Left kidney (tissue), 2 donors: Measurements from ENCODE around the gene ERGIC1. TPM values are rescaled to one million over a fixed set of nuclear protein-coding genes. Genes with fewer than 3 reads are reported as not detected.
A peak's percentile ranks its signal among the peaks of the same experiment; 100 is the strongest.

ENCODE experiments used
- DNase-seq: peaks from one replicate; pipeline ENCODE4 v3.0.0-alpha.2; 2013
- polyA plus RNA-seq: library from polyadenylated mRNA; unstranded; fragments of 120-200 nt; gene quantifications from one replicate; pipeline ENCODE4 v1.2.1, GENCODE V29; 2013; ENCODE audit not compliant: insufficient read length

Gene ERGIC1
- polyA plus RNA-seq, 1 donor, result 122 TPM

DNA sequence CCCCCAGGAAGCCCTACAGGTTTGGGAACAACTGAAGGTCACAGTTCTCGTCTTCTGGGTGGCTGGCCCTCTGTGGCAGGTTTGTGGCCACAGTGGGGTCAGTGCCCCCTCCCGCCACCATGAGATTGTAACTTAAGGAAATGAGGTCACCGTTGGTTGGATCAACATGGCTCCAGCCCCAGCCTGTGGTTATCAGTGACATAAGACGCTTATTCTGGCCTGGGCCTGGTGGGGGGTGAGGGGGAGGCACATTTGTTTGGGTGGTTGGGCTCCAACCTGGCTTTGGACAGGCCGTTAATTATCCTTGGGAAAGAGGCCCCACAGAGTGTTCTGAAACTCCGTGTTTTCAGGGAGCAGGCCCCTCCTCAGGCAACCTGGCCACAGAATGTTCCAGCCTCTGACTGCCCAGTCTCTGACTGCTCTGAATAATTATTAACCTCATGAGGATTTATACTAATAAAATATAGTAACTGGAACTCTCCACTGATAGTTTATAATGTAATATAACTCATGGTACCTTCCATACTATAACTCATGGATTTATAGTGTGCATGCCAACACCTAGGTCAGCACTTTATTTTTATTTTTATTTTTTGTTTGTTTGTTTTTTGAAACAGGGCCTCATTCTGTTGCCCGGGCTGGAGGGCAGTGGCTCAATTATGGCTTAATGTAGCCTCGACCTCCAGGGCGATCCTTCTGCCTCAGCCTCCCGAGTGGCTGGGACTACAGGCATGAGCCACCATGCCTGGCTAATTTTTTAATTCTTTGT is 67.1 kb downstream of the ERGIC1 start:
- DNase-seq, result peak; percentile 72

DNA sequence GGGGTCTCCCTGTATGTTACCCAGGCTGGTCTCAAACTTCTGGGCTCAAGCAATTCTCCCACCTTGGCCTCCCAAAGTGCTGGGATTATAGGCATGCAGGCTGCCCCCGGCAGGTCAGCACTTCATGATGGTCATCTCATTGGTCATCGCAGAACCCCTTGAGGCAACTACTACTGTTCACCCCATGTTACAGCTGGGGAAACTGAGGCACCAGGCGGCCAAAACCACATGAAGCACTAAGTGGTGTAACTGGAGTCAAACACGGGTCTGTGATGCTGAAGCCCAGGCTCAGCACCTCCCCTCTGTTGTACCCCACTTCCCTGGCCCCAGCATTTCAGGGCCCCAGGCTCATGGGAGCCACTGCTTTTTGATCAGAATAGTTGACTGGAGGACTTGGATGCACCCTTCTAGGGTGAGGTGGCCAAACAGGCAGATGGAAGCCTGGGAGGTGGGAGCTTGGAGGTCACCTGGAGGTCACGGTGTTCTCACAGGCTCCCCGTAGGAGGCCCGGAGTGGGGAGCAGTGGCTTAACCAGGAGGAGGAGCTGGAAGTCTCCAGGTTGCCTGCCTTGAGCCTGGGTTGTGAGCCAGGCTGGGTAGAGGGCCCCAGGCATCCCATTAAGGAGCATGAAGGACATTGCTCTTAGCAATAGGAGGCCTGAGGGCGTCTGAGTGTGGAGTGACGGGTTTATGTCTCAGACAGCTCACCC is 67.9 kb downstream of the ERGIC1 start:
- no peak for DNase-seq

DNA sequence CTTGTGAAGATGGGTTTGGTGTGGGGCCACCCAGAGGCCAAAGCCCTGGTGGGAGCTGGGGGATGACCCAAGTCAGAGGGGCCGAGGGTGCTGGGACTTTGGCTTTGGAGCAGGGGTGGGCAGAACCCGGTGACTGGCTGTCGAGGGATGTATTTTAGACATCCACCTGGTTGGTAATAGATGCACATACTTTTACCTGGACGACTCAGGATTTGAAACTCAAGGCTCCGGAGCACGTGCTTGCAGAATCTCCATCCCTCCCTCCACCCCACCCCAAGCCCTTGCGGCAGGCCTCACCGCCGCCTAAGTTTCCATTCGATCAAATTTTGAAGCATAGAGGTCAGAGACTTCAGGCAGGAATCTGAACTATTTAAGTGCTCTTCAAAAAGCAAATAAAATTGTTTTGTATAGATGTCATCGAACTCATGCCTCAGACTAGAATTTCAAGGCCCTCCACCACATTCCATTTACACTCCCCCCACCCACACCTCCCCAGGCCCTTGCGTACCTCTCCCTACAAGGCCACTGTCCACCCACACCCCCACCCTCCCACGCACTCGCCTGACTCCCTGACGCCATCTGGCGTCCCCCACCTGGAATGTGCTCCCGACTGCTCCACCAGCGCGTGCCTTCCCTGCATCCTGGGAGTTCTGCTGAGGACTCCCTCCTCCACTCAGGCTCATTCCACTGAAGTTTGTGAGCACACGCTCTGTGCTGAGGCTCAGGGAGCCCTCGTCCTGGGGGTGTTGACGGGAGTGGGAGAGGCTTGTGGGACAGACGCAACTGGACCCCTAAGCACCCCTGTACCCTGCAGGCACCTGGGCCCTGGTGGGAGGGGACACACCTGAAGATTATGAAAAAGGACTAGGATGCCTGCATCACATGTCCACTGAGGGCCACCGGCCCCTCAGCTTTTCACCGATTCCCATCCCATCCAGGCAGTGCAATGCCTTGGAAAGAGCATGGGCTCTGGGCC is 68.7 kb downstream of the ERGIC1 start:
- peak; percentile 73 for DNase-seq

DNA sequence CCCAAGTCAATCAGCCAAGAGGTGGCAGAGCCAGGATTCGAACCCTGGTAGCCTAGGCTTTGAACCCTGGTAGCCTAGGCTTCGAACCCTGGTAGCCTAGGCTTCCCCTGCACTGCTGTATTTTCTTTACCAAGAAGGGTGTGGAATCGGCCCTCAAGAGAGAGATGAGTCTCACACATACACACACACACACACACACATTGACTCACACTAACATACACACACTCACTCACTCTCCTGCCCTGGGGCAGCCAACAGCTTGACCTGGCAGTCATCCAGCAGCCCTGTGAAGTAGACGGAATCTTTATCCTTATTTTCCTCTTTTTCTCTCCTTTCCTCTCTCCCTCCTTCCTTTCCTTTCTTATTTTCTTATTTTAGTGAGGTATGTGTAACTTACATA is 69.7 kb downstream of the ERGIC1 start:
- DNase-seq, result no peak

DNA sequence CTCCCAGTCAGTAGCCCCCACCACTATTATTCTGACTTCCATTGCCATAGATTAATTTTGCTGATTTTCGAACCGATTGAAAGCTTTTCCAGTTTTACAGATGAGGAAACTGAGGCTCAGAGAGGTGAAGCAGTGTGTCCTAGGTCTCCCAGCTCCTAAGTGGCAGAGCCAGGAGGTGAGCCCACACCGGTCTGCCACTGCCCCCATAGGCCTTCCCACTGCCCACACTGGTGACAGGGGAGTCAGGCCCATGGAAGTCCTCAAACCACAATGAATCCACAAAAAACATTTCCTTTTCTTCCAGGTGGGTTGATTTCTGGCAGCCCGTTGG is 70.2 kb downstream of the ERGIC1 start:
- DNase-seq, result no peak

DNA sequence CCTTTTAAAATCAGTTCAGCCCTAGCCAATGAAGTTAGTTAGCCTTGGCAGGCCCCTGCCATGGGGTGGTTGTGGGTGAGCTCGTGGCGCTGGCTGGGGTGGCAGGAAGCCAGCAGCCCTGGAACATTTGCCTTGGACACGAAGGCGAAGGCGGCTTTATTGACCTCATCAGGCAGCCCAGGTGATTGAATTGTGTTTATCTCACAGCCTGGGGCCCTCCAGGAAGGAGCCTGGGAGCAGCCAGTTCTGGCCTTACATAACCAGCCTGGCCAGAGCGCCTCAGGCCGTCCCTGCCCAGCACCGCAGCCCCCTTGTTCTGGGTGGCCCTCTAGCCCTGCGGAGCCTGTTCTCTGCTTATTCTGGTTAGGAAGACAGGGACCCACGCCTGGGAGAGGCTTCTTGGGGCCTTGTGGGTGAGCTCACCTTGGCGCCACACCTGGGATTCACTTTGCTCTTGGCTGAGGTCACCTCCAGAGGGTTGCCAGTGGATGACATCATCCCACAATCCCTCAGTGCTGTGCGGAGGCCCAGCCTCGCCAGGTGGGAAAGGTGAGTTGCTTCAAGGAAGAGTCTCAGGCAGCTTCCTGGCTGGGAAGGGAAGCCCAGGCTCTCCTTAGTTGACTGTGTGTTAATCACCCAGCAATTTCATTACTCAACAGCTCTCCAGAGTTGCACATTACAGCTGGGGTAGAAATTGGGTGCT is 70.7 kb downstream of the ERGIC1 start:
- DNase-seq, result no peak

DNA sequence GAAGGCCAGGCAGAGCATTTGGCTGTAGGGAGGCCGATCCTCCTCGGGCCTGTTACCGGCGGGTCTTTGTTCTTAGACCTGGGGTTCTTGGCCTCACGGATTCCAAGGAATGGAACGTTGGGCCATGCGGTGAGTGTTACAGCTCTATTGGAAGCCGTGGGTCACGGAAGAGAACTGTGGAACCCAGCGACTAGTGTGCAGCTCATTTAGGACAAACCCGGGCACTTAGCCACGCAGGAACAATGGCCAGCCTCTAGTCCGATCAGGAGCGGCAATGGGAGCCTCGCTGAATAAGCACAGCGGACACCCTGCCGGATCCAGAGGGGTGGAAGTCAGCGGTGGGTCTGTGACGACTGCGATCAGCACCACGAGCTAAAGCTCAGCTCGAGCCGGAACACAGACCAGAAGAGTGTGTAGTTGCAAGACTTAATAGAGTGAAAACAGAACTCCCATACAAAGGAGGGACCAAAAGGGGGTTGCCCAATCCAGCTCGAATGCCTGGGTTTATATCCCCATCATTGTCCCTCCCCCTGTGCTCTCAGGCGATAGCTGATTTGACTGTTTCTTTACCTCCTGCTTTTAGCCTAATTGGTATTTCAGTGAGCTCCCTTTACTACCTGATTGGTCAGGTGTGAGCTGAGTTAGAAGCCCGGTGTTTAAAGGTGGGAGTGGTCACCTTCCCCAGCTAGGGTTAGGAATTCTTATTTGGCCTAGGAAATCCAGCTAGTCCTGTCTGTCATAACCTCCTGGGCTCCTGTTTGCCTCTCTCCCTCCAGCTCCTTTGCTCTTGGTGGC is 71.5 kb downstream of the ERGIC1 start:
- DNase-seq, result no peak

DNA sequence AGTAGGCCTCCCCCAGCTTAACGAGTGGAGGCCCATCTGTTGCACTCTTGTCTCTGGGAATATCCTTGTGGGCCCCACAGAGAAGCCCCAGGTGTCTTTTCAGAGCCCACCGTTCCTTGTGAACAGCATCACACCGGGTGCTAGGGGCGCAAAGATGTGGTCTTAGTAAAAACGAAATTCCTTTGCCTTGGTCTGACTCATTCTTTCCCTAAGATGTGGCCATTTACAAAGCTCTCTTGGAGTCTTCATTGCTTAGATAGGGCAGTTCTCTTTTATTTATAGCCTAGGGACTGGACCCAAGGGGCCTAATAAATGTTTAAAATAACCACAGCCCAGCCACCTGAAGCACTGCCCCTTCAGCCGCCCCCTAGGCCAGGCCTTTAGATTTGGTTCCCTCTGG is 72.4 kb downstream of the ERGIC1 start:
- DNase-seq, result no peak

DNA sequence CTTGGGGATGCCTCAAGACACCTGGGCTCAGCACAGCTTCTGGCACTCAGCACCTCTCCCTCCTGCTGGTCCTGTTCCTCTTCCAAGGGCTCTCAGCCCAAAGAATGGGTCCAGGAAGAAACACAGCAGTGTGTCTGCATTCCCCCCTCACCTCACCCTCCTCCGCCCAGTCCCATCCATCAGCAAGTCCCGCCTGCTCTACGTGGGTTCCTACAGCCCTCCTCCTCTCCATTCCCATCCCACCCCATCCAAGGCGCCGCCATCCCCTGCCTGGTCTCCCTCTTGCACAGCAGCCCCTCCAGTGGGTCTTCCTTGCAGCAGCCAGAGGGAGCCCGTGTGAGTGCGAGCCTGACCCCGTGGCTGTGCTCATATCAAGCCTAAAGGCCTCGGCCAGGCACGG is 72.8 kb downstream of the ERGIC1 start:
- no peak for DNase-seq

DNA sequence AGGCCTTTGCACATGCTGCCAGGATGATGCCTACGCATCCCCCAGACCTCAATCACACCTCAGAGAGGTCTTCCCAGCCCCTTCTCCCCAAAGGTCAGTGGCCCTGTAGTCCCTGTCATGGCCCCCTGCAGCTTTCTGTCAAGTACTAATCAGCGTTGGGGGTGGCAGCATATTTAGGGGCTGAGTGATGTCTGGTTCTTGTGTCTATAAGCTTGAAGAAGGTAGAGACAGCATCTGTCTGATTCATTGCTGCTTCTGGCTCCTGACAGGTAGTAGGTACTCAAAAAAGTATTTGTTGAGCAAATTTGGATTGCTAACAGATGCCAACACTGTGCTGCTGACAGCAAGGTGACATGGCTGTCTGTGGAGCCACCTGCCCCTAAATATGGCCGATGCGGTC is 73.6 kb downstream of the ERGIC1 start:
- DNase-seq, result no peak

DNA sequence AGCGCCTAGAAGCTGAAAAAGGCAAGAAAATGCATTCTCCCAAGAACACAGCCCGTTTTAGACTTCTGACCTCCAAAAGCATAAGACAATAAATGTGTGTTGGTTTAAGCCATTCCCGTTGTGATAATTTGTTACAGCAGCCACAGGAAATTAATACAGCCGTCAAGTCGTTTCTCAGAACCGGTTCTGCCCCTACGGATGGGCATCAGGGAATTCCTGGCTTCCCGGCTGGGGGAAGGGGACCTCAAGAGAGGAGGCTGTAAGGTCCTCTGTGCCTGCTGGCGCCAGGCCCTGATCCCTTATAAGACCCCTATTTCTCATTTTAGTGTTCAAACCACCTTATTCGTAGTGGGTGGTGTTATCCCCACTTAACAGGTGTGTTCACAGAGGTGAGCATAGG is 74.6 kb downstream of the ERGIC1 start:
- no peak for DNase-seq

DNA sequence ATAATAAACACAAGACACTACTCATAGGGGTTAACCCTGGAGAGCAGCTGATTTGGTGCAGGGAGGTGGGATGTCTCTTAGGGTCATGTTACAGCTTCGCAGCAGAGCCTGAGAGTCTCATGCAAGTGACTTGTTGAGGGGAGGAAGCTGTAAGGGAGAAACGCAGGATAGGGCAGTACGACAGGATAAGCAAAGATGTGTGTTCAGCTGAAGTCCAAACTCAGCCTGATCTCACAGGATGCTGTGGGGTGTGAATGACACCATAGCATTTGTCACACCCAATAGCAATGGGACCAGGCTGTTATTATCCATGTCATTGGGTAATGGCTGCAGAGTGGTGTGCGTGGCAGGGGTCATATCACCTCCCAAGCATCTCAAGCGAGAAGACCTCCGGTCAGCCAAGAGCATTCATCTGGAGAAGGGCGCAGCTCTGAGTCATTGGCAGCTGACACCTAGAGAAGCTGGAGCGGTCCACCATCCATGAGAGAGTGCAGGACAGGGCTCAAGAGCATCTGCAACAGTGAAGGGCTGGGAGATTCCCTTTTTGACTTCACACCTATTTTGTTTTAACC is 76.0 kb downstream of the ERGIC1 start:
- DNase-seq, result no peak

DNA sequence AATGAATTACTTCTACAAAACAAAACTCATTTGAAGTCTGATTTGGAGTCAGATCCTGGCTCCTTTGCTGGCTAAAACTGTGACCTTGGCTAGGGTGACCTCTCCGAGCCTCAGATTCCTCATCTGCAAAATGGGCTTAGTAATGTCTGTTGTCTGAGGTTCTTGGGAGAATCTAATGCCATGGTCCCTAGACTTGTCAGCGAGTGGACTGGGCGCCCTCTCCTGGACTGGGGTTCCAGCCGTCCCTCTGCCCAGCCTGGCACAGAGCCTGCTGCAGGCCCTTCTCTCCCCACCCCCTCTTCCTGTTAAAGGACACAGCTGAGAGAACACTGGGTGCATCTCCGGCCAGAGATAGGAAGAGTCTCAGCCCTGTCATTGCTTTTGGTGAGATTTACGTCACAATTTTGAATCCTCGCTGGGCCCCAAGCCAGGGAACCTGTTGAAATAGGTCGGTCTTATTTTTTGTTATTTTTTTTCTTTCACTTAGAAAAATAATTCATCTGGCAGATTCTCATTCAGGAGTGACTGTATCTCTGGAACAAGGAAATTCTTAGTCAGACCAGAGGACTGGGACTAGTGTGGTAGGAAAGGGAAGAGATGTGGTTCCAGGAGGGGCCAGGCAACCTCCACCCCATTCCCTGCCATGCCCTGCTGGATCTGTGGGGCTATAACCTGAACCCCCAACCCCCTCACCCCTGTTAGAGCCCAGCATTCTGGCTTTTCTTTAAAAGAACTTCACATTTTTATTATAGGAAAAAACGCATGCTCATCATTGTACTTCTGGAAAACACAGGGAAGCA is 77.0 kb downstream of the ERGIC1 start:
- DNase-seq, result no peak

DNA sequence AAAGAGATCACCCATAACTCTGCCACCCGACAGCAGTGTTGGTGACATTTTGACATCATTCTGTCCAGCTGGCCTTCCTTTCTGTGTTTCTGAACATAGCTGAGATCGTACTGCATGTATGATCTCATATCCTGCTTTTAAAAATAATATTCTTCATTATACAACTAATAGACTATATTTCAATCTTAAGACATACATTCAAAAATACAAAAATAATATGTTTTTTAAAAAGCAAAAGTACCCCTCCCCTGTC is 77.5 kb downstream of the ERGIC1 start:
- DNase-seq, result no peak

DNA sequence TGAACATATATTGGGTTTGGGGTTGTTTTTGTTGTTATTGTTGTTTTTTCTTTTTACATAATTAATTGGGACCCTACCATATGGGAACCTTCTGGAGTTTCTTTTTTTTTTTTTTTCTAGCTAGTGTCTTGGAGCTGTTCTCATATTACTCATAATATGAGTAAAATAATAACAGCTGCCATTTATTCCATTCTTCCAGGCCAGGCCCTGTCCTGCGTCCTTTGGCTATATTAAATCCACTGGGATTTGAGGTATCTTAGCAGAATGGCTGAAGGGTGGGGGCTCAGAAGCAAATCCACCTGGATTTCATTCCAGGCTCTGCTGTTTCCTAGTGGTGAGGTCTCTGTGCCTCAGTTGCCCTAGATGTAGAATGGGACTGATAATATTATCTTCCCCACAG is 77.9 kb downstream of the ERGIC1 start:
- no peak for DNase-seq

DNA sequence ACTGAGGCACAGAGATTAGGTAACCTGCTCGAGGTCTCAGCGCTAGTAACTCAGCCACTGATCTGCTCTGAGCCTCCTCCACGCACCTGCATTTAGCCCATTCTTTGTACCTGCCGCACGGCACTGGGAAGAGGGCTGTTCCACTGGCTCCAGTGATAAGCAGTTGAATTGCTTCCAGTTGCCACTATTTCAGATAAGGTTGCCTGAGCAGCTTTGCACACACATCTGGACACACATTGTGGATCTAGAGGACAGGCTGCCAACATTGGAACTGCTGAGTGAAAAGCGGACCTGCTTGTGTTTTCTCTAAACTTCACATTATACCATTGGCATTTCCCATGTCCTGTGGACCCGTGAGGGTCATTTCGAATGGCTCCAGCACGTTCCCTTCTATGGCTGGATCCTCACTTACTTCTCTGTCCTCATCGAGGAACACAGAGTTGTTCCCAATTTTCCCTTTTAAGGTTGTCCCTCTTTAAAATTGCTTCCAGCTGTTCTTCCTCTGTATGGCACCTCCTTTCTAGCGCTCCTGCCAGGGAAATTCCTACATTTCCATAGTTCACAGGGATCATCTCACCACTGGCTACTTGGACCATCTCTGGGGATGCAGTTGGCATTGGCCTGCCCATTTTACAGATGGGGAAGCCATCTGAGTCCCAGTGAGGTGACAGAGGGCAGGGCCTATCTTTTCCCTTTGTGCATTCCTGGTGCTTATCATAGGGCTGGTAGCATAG is 79.2 kb downstream of the ERGIC1 start:
- DNase-seq, result no peak

DNA sequence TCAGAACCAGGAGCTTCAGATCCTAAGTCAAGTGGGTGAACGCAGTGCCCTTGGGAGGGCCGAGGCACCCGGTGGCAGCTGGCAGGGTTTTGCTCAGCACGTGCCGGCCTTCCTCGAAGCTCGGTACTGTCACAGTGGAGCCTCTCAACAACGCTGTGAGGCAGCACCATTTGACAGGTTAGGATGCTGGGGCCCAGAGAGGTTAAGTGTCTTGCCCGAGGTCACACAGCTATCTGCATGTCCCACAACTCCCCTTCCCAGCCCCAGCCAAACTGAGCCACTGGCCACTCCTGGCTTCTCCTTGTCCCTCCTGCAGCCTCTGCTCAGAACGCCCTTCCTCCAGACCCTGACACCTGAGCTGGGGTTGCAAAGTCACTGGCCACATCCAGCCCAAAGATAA is 81.5 kb downstream of the ERGIC1 start:
- DNase-seq, result no peak

DNA sequence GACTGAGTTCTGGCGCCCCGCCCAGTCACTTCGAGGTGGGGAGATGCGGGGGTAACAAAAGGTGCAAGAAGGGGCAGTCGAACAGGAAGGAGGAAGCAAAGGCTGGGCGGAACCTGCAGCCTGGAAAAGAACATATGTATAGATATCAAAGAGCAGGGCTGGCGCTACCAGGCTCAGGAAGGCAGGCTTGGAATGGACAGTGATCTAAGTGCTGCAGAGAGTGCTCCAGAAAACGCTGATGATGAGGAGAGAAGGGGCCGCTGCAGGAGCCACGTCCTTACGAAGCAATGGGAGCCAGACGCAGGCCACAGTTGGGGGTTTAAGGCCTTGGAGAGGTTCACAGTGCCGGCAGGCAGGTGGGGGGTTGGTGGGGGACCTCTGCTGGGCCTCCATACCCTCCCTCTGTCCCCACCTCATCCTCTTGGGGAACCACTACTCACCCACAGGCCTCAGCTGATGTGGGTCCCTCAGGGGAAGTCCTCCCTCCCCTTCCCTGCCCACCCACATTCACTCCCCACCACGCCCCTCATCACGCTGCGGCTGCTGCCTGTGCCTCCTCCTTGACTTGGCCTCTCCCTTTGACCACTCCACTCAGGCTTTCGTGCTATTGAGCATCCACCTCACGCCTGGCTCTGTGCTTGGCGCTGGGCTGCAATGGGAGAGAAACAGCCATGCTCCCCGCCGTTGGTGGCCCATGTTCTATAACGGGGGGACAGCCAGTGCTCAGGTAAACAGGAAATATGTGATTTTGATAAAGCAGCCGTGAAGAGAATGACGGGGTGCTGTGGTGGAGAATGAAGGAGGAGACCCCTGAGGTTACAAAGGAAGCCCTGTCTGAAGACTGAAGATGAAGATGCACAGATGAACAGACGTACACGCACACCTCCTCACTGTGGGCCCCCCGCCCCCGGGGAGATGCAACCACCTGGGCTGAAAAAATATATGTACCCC is 84.6 kb downstream of the ERGIC1 start:
- DNase-seq, result no peak
